GM10266 (cell line): ENCODE measurements around the gene CCDC197.
A peak's percentile ranks its signal among the peaks of the same experiment; 100 is the strongest.

ENCODE experiments used
- DNase-seq: peaks from one replicate; pipeline ENCODE4 v3.0.0; 2012; ENCODE audit errors: extremely low spot score
- CTCF ChIP-seq: IDR thresholded peaks from 2 replicates; pipeline ENCODE4 v1.5.1; 2012; ENCODE audit warnings: mild to moderate bottlenecking, low read depth; ENCODE audit not compliant: control insufficient read depth, insufficient read depth; ENCODE audit errors: missing control alignments

The CCDC197 gene

GRCh38 chr14:94021416-94022157 lies 24.5 kb downstream of the CCDC197 start:
- peak; percentile 42 for DNase-seq
- no peak for TF ChIP-seq CTCF

- DNase-seq, result no peak
- no peak for TF ChIP-seq CTCF
These were observed 25.7 kb downstream of the CCDC197 start for GRCh38 chr14:94022532-94023411.

GRCh38 chr14:94024549-94024948 lies 27.4 kb downstream of the CCDC197 start:
- TF ChIP-seq CTCF, result no peak
- DNase-seq, result no peak

DNA sequence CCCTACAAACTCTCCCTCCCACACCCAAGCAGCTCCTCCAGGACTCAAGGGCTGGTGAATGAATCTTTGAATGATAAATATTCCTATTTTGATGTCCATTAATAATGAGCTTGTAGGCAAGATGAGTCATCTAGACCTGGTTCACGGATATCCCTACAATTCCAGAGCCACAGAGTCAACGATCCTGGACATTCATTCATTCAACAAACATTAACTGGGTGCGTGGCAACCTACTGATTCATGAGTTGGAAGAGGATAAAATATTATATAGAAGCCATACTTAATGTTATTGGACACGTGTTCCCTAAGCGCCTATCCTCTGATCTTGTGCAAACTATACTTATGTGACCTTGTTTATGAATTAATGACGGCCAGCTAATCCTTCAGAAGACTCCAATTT lies 28.6 kb downstream of the CCDC197 start:
- TF ChIP-seq CTCF, result no peak
- no peak for DNase-seq

- no peak for TF ChIP-seq CTCF
- peak; percentile 100 for DNase-seq
These were observed 29.2 kb downstream of the CCDC197 start, which contains the start of gene OTUB2 for GRCh38 chr14:94026173-94026888. OTUB2 (plus strand) TSS chr14:94026340; CDS start chr14:94026538, 198 bp downstream.

DNA sequence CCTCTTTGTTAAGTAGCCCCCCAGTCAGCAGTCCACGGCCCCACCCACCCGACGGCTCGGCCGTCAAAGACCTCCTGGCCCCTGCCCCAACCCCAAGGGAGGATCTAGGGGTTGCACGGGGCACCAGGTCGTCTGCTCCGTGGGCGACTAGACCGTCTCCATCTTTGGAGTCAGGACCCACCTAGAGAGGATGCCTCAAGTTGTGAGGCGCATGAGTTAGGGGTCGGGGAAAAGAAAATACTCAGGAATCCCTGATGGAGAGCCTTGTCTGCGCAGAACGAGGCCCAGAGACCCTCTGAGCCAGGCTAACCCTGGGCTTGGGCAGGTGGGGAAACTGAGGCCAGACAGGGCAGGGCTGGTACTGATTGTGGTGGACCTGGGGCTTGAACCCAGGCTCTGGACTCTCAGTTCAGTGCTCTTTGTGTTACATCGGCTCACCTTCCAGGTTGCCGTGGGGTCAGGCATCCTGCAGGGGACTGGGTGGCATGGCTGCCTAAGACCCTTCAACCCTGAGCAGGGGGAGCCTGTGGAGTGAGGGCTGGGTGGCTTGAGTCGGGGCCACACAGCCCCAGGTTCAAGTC lies 29.9 kb downstream of the CCDC197 start:
- no peak for TF ChIP-seq CTCF
- DNase-seq, result no peak
